Measurements from ENCODE around the gene TDRD7. TPM values are rescaled to one million over a fixed set of nuclear protein-coding genes. Genes with fewer than 3 reads are reported as not detected.

TDRD7 gene
- total RNA-seq, 1 donor = 5.4 TPM

DNA sequence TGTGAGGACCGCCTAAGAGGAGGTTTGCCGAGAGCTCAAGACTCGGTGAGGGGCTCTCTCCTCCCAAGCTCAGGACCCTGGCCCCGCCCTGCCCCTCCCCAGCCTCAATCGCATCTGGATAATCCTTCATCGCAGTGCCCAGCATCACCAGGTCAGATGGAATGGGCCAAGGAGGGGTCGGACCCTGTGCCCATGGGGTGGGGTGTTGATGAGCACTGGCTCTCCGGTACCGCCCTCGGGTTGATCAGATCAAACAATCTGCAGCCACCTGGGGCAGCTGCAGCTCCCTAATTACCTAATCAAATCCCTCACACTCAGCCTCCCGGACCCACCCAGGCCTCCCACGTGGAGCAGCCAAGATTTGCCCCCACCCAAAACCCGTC, 24.4 kb upstream of the TDRD7 start:
- DNase-seq (ENCODE audit: low read depth in 2 of 3, low spot score in 2 of 3) = no peak

DNA sequence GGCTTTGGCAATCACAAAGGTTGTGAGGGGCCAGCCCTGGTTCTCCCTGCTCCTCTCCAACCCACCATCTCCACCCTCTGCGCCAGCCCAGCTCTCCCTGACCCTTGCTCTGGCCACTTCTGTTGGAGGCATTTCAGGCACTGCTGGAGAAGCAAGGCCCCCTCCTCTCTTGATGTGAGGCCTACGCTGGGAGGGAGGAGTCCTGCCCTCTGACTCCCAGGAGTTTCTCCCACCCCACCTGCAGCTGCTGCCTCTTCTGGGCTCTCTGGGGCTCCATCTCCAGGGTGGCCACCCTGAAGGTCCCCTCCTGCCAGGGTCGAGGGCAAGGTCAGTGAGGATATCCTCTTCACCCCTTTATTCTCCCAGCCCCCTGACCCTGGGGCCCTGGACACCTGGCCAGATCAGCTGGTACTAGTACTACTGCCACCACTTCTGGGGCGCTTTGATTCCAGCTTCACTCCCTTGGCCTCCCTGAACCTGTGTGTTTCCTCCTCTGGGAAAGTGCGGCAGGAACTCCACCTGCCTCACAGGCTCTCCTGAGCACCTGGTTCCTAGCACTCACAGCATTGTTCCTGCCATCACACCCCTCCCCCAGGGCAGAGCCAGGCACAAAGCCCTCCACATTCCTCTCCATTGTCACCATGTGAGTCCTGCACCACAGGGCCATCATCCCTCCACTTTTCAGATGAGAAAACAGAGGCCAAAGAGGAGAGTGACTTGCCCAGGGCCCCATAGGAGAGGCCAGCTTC, 23.8 kb upstream of the TDRD7 start:
- DNase-seq (ENCODE audit: low read depth in 2 of 3, low spot score in 2 of 3) = no peak

DNA sequence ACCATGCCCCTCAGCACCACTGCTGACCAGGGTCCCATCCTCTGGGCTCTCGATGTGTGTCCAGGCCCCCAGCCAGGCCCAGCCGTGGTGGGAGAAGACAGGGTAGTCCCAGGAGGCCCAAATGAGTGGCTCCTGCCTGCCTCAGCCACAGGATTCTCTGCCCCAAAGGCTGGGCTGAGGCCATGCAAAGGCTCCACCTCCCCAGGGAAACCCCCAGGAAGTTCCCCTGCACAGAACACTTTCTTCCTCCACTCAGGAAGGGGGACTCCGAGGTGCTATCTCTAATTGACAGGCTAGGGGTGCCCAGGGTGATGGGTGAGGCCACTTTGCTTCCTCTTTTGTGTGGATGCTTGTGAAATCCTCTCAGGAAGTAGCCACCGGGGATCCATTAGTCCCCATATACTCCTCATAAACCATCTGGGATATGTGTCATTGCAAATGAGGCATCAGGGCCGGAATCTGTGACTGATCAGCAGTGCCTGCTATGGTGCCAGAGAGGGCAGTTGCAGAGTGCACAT, 23.1 kb upstream of the TDRD7 start:
- DNase-seq (ENCODE audit: low read depth in 2 of 3, low spot score in 2 of 3) = peak in 2 of 3 donors; percentile 51 to 58

DNA sequence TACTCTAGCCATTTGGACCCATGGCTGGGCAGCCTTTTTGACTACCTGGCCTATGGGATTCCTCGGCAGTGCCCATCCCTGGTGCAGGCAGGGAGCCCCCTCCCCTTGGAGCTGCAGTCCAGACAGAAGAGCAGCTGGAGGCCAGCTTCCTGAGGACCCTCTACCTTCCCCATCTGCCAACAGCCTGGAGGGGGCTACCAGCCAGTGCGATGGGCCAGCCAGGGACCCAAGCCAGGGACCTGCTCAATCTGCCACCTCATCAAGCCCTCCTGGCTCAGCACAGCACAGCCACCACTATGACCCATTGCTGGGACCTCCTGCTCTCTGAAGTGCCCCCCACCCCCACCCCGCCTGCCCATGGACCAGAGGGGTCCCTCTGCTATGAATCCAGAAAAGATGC, 22.6 kb upstream of the TDRD7 start:
- DNase-seq (ENCODE audit: low read depth in 2 of 3, low spot score in 2 of 3) = no peak

DNA sequence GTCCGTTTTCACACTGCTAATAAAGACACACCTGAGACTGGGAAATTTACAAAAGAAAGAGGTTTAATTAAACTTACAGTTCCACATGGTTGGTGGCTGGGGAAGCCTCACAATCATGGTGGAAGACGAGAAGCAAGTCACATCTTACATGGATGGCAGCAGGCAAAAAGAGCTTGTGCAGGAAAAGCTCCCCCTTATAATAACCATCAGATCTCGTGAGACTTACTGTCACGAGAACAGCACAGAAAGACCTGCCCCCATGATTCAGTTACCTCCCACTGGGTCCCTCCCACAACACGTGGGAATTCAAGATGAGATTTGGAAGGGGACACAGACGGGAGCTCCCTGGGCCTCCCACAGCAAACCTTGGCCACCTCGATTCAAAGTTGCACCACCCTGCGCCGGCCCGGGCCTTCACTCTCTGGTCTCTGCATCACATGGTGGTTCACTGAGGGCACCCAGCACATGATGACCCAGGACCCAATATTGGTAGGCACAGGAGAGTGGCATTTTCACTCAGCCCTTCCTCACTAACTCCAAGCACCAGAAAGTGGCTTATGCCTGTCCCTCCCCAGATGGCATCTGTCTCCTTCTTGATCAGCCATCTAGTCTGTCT, 21.0 kb upstream of the TDRD7 start:
- DNase-seq (ENCODE audit: low read depth in 2 of 3, low spot score in 2 of 3) = no peak

DNA sequence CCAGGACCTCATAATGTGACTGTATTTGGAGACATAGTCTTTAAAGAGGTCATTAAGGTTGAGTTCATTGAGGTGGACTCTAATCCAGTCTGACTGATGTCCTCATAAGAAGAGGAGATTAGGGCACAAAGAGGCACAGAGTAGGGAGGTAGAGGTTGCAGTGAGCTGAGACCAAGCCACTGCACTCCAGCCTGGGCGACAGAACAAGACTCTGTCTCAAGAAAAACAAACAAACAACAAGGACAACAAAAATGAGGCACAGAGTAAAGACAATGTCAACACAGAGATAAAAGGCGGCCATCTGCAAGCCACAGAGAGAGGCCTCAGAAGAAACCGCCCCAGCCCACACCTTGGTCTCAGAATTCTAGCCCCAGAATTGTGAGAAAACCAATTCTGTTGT, 17.0 kb upstream of the TDRD7 start:
- no peak for DNase-seq (ENCODE audit: low read depth in 2 of 3, low spot score in 2 of 3)

DNA sequence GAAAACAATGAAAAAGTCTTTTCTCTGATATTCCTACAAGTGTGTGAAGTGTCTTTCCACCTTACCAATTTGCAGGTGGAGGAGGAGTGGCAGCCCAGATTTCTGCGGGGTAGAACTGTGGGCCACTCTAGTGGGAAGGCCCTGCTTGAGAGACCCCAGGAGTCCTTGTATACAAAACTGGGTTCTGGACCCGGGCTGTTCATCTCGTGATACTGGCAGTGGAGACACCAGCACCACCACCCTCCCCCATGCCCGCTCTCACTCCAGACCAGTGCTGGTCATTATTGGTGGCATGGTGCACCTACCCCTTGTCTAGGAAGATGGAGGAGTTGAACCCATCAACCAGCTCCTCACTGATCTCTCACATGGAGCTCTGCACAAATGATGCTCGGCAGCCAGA, 16.2 kb upstream of the TDRD7 start:
- no peak for DNase-seq (ENCODE audit: low read depth in 2 of 3, low spot score in 2 of 3)

DNA sequence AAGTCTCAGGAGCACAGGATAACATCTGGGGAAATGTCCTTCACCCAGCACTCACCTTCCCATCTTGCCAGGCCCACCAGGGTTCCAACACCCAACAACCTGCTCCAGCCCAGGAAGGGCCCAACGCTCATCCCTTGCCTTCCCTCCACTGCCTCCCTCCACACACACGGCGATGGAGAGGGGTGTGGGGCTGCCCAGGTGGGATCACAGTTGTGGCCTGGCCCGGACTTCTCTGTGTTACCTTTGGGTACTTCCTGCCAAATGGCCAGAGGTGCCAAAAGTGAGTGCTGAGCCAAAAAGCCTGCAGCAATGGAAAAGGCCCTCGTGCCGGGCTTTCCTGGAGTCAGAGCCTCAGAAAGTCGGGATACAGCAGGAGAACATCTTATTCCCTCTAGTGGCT, 15.6 kb upstream of the TDRD7 start:
- DNase-seq (ENCODE audit: low read depth in 2 of 3, low spot score in 2 of 3) = no peak

DNA sequence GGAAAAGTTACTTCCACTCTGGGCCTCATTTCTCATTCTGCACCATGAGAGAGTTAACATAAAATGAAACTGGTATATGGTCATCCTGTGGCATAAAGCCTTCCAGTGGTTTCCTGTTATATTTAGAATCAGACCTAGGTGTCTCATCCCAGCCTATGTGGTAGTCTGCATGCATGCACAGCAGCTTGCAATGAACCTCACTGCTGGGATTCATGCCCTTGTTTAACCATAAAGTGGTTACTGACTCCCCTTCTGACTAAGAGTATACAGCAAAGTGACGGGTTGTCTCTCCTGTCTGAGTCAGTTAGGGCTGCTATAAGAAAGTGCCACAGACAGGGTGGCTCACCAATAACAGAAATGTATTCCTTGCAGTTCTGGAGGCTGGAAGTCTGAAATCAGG, 14.7 kb upstream of the TDRD7 start:
- DNase-seq (ENCODE audit: low read depth in 2 of 3, low spot score in 2 of 3) = no peak

DNA sequence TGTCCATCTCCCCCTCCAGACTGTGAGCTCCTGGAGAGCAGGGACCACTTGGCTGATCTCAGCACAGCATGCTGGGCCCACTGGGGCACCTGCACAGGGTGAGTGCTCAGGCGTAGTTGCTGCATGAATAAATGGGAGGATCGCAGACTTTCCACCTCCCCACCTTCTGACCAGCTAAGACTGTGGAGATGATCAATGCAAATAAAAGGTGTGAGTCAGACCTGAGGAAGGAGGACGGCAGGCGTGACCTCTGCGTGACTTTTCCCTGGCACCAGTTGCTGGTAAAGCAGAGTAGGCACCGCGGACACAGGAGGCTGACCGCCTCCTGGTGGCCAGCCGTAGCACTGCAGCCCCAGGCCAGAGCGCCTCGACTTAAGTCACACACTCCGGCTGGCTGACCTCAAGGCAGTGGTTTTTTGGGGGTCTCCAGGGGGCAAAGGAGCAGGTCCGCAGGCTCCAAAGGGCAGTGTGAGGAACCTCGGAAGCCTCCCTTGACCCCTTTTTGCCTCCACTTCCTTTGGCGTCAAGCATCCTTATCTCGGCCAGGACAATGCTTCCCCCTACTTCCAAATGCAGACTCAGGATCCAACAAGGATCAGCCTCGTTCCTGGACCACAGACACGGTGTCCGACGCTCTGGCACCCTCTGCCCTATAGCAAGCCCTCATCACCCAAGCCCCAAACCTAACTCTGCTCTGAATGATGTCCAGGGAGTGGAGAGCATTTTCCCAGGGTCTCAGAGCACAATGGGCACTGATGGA, 12.7 kb upstream of the TDRD7 start:
- DNase-seq (ENCODE audit: low read depth in 2 of 3, low spot score in 2 of 3) = peak; percentile 47 to 66 (median 56)

DNA sequence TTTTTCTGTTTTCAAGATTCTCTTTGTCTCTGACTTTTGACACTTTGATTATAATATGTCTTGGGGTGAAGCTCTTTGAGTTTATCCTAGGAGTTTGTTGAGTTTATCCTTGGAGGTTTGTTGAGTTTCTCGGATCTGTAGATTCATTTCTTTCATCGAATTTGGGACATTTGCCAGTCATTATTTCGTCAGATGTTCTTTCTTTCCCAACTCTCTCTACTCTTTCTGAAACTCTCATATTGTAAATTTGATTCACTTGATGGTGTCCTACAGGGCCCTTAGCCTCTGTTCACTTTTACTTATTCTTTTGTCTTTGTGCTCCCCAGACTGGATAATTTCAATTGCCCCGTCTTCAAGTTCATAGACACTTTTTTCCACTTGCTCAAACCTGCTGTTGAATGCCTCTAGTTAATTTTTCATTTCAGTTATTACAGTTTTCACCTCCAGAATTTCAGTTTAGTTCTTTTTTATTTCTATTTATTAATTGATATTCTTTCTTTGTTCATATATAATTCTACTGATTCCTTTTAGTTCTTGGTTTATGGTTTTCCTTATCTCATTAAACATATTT, 8.1 kb upstream of the TDRD7 start:
- DNase-seq (ENCODE audit: low read depth in 2 of 3, low spot score in 2 of 3) = no peak

DNA sequence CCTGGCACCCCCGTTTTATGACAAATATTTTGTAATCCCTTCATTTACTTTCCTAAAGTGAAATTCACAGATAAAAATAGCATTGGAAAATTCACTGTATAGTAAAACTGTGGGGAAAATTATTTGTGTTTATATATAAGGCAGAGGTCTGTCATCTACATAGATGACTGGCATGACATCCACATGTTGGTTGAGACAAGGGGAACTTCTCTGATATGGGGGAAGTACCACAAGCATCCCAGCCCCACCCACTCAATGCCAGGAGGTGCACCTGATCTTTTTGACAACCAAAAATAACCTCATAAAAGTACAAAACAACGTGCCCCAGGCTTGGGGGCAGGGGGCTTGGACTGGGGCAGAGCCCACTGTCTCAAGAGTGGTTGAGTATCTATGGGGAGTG, 6.3 kb upstream of the TDRD7 start:
- DNase-seq (ENCODE audit: low read depth in 2 of 3, low spot score in 2 of 3) = no peak

DNA sequence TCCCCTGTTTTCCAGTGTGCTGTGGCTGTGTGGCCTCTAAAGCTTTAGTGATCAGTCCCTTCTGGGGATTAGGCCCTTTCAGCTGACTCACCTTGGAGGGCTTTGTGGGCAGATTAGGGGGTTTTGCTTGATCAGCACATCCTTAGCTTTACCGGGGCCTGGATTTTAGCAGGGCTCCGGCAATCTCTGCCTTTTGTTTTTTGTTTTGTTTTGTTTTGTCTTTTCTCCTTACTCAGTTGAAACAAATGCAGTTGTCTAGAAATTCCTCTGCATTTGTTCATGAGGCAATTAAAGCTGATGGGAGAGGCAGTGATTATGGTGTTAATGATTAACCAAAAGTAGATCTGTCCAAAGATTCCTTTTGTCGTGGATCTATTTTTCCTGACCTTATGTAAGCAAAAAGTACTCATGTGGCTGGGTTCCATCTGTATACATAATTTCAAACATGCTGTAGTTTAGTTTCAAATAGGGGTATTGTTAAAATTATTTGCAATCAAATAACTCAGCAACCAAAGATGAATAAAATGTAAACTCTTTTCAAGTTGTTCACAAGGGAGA, 5.2 kb upstream of the TDRD7 start:
- DNase-seq (ENCODE audit: low read depth in 2 of 3, low spot score in 2 of 3) = no peak

DNA sequence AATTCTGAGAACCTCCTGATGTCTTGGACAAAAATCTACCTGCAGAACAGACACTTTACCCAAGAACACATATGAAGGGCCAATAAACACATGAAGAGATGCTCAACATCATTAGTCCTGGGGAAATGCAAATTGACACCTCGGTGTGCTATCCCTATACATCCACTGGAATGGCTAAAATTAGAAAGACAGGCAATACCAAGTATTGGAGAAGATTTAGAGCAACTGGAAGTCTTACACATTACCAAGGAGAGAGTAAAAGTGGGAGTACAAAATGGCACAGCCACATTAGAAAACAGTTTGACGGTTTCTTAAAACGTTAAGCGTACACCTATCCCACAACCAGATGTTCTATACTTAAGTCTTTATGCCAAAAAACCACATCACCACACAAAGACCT, 3.3 kb upstream of the TDRD7 start:
- no peak for DNase-seq (ENCODE audit: low read depth in 2 of 3, low spot score in 2 of 3)

DNA sequence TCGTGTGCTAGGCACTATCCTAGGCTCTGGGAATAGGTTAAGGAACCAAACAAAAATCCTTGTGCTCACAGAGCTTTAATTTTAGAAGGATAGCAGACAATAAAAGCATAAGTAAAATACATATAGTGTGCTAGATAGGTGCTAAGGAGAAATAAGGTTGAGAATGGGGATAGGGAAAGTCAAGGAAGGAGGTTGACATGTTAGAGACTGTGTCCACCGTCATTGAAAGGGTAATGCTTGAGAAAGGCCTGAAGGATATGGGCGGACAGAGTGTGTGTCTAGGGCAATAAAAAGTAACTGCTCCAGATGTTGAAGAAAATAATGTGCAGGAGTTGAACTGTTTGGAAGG, 482 bp upstream of the TDRD7 start:
- DNase-seq (ENCODE audit: low read depth in 2 of 3, low spot score in 2 of 3) = no peak

DNA sequence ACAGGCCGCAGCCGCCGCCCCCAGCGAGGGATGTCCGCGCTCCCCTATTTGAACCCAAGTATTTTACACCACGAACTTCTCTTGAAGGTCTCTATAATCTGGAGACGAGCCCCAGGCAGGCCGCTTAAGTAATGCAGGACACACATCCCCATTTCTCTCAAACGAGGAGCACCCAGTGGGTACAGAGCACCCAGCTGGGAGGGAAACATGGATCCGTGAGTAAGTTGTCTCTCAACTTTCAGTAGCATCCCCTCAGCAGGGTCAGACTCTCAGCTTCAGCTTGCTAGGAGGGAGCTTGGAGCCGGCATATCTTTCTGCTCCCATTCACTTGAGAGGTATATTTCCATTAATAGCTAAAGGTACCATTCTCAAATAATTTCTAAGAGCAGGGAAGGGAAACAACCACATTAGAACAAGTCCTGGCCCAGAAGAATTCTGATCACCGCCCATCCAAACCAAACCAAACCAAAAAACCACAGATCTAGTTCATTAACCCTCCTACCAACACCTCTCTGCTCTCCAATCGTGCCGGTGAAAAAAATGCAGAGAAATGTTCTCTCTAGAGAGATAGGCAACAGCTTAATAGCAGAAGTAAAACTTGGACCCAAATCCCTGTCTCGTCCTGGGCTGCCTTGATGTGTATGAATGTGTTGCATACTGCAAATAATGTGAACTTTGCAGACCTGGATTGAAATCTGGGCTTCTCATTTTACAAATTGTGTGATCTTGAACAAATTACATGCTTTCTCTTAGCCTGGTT, 910 bp downstream of the TDRD7 start:
- DNase-seq (ENCODE audit: low read depth in 2 of 3, low spot score in 2 of 3) = peak in 1 of 3 donors; percentile 26

DNA sequence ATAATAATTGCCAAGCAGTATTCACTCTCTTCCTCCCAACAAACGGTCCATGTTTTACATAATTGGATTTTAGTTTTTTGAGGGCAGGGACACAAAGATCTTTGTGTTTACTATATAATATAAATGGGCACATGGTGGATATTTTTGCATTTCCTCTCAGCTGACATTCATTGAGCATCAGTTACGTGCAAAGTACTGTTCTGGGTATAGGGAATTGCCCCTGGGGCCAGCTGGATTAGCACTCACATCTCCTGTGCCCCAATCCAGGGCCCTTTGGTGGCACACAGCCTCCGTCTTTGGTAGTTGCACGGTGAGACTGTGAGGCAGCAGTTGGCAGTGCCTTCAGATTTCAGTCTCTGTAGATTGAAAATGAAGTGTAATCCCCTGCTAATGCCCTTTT, 1.6 kb downstream of the TDRD7 start:
- no peak for DNase-seq (ENCODE audit: low read depth in 2 of 3, low spot score in 2 of 3)

DNA sequence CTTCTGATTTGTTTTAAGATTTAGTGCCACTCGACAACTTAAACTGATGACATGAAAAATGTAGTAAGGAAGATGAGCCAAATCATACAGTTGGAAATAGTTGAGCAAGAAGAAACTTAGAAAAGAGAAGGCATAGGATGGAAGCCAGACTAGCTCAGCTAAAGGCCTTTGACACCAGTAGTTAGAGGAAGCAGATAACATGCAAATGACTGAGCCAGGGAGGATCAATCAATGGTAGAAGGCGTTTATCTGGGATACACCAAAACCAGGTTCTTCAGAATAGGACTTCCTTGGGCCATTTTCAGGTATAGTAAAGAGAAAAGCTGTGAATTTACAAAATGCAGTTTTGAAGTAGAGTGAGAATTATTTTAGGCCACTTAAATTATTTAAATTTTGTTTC, 3.2 kb downstream of the TDRD7 start:
- DNase-seq (ENCODE audit: low read depth in 2 of 3, low spot score in 2 of 3) = no peak

DNA sequence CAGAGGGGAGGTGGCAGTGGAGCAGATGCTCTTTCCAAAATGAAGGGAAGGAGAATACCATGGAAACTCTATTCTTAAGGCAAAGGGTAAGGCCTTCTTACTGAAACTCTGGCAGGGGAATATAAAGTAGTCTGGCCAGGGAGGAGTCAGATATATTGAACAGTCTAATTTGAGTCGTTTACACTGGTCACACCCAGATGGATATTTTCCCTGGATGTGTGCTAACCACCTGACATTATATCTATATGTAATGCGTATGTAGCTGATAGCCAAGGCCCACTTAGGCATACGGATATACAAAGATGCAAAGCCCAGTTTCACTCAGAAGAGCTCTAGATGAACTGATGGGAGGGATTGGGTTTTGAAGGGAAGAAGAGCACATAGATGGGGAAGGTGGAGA, 7.0 kb downstream of the TDRD7 start:
- no peak for DNase-seq (ENCODE audit: low read depth in 2 of 3, low spot score in 2 of 3)

DNA sequence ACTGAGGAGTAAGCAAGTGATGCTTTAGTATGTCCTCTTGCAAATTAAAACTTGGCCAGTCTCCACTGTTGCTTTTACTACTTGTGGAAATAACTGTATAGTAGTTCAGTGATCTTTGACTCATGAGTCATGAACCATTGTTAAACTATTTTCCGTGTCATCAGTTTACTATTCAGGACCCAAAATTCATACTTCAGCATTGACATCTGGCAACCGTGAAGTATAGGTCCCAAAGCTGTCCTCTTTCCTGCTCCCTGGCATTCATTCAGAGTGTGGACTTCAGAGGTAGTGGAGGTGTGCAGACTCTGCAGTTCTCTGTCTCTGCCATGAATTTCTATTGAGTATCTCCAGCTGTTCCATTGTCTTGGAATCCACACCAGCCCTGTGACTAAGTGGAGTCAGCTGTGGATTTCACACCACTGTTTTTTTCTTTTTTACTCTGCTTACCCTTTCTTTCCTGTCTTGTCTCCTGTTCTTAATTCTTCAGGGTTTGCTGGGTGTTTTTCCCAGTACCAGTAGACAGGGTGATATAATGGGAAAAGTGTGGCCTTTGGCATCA, 7.5 kb downstream of the TDRD7 start:
- DNase-seq (ENCODE audit: low read depth in 2 of 3, low spot score in 2 of 3) = no peak
